Parathyroid adenoma (tissue), 2 donors: ENCODE results near the gene PLCH1.
A peak's percentile ranks its signal among the peaks of the same experiment; 100 is the strongest.

Experiments
- H2AFZ ChIP-seq: fragments of 300-600 bp; sonication (generic); one replicate; pipeline ENCODE4 v1.7.0; 2017; ENCODE audit warnings: antibody characterized with exemption, mild to moderate bottlenecking
- H3K27ac ChIP-seq: fragments of 300-600 bp; sonication (generic); one replicate; pipeline ENCODE4 v1.7.0; 2017
- H3K27me3 ChIP-seq: fragments of 300-600 bp; sonication (generic); one replicate; pipeline ENCODE4 v1.7.0; 2017; ENCODE audit warnings: low read length; ENCODE audit not compliant: control insufficient read depth, insufficient read depth
- H3K36me3 ChIP-seq: fragments of 300-600 bp; sonication (generic); one replicate; pipeline ENCODE4 v1.7.0; 2017; ENCODE audit warnings: low read length; ENCODE audit not compliant: control insufficient read depth, insufficient read depth
- H3K4me1 ChIP-seq: fragments of 300-600 bp; sonication (generic); one replicate; pipeline ENCODE4 v1.7.0; 2017; ENCODE audit warnings: control low read depth
- H3K4me2 ChIP-seq: fragments of 300-600 bp; sonication (generic); one replicate; pipeline ENCODE4 v1.7.0; 2017; ENCODE audit warnings: low read length
- H3K4me3 ChIP-seq: fragments of 300-600 bp; sonication (generic); one replicate; pipeline ENCODE4 v1.7.0; 2017; ENCODE audit warnings: low read depth, low read length
- H3K79me2 ChIP-seq: fragments of 300-600 bp; sonication (generic); one replicate; pipeline ENCODE4 v1.7.0; 2017; ENCODE audit warnings: control low read depth
- H3K9ac ChIP-seq: fragments of 300-600 bp; sonication (generic); one replicate; pipeline ENCODE4 v1.7.0; 2017; ENCODE audit warnings: mild to moderate bottlenecking
- H3K9me3 ChIP-seq: fragments of 300-600 bp; sonication (generic); one replicate; pipeline ENCODE4 v1.7.0; 2017; ENCODE audit warnings: low read length; ENCODE audit not compliant: control insufficient read depth
- CTCF ChIP-seq: fragments of 300-600 bp; sonication (generic); IDR thresholded peaks from one replicate; pipeline ENCODE4 v1.7.0; 2017; ENCODE audit warnings: antibody characterized with exemption, mild to moderate bottlenecking
- donor health status: primary hyperparathyroidism.

Gene PLCH1

GRCh38 chr3:155554777-155555451 is 190.0 kb downstream of the PLCH1 start:
- Histone ChIP-seq H3K36me3 (no peaks in the 10 kb centered on the region), H3K4me1 (no peaks in the 10 kb centered on the region), H3K9ac (no peak overlapping the region)

GRCh38 chr3:155553780-155554179 is 191.1 kb downstream of the PLCH1 start:
- no peak overlapping the region for H2AFZ ChIP-seq
- no peak for TF ChIP-seq CTCF
- no peak overlapping the region for H3K27ac ChIP-seq
- no peaks in the 10 kb centered on the region for H3K27me3 ChIP-seq
- H3K4me2 ChIP-seq, result no peak overlapping the region
- H3K79me2 ChIP-seq, result no peaks in the 10 kb centered on the region
- H3K36me3 ChIP-seq, result no peaks in the 10 kb centered on the region
- H3K9me3 ChIP-seq, result no peaks in the 10 kb centered on the region
- H3K4me3 ChIP-seq, result no peak overlapping the region
- no peaks in the 10 kb centered on the region for H3K4me1 ChIP-seq
- H3K9ac ChIP-seq, result no peak overlapping the region

More at GRCh38 chr3:155554777-155555451, 190.0 kb downstream of the PLCH1 start:
- H3K4me2 ChIP-seq, result no peak overlapping the region
- no peak overlapping the region for H3K27ac ChIP-seq
- no peaks in the 10 kb centered on the region for H3K9me3 ChIP-seq
- no peak overlapping the region for H3K4me3 ChIP-seq
- H3K27me3 ChIP-seq, result no peaks in the 10 kb centered on the region
- no peak overlapping the region for H2AFZ ChIP-seq
- no peak for TF ChIP-seq CTCF
- H3K79me2 ChIP-seq, result no peaks in the 10 kb centered on the region

GRCh38 chr3:155553326-155553725 is 191.5 kb downstream of the PLCH1 start:
- Histone ChIP-seq H3K79me2 (no peaks in the 10 kb centered on the region), H3K4me1 (no peaks in the 10 kb centered on the region), H3K27me3 (no peaks in the 10 kb centered on the region), H3K4me3 (no peak overlapping the region), H3K4me2 (no peak overlapping the region), H3K9me3 (no peaks in the 10 kb centered on the region), H3K36me3 (no peaks in the 10 kb centered on the region), H2AFZ (no peak overlapping the region), H3K27ac (no peak overlapping the region), H3K9ac (no peak overlapping the region)
- no peak for TF ChIP-seq CTCF

- H2AFZ ChIP-seq, result no peak overlapping the region
- no peak overlapping the region for H3K27ac ChIP-seq
- no peak overlapping the region for H3K9ac ChIP-seq
- no peak overlapping the region for H3K4me2 ChIP-seq
- H3K4me3 ChIP-seq, result no peak overlapping the region
- no peaks in the 10 kb centered on the region for H3K4me1 ChIP-seq
- no peak for TF ChIP-seq CTCF
- no peaks in the 10 kb centered on the region for H3K27me3 ChIP-seq
- no peaks in the 10 kb centered on the region for H3K79me2 ChIP-seq
- no peaks in the 10 kb centered on the region for H3K36me3 ChIP-seq
- no peaks in the 10 kb centered on the region for H3K9me3 ChIP-seq
These were observed 194.5 kb downstream of the PLCH1 start for GRCh38 chr3:155550391-155550790.

GRCh38 chr3:155549087-155549486 is 195.8 kb downstream of the PLCH1 start:
- no peak overlapping the region for H3K27ac ChIP-seq
- no peak for TF ChIP-seq CTCF

More at GRCh38 chr3:155549087-155549486, 195.8 kb downstream of the PLCH1 start:
- no peaks in the 10 kb centered on the region for H3K4me1 ChIP-seq
- no peaks in the 10 kb centered on the region for H3K36me3 ChIP-seq
- no peak overlapping the region for H3K4me3 ChIP-seq
- H2AFZ ChIP-seq, result peak overlapping the region; percentile 5
- no peak overlapping the region for H3K4me2 ChIP-seq
- no peak overlapping the region for H3K9ac ChIP-seq
- H3K9me3 ChIP-seq, result no peaks in the 10 kb centered on the region
- H3K27me3 ChIP-seq, result no peaks in the 10 kb centered on the region
- H3K79me2 ChIP-seq, result no peaks in the 10 kb centered on the region
